ENCODE data around the gene TMEM219. TPM values are rescaled to one million over a fixed set of nuclear protein-coding genes. Genes with fewer than 3 reads are reported as not detected.

TMEM219 gene
- total and polyA plus RNA-seq, 11 donors, result 58.9 to 121 (median 69.8) TPM

- no peak overlapping the region for H3K4me3 ChIP-seq
- H3K27me3 ChIP-seq, result peaks cover 0 to 8% (median 4%) of the 10 kb centered on the region in 9 donors
- H3K9me3 ChIP-seq, result no peaks in the 10 kb centered on the region
- peaks cover 0 to 6% (median 0%) of the 10 kb centered on the region in 12 donors for H3K4me1 ChIP-seq
- intact Hi-C loops (cut with DNase I), result loop anchor here in 6 of 10 donors (5.0 to 10.0 kb wide), 7 partner anchors 37 to 189 kb away; partner anchors contain the start of genes CDIPT (in 3 of the 6), KCTD13 (in 2 of the 6), PAGR1 (in 1 of the 6) and PRRT2 (in 1 of the 6)
- ATAC-seq (no peak), DNase-seq (peak in 1 of 5 donors; percentile 51)
- WGBS, 4 donors, result 86 to 89% (median 87%) methylated on average over 11 to 17 of the region's 17 CpGs
- H3K27ac ChIP-seq, result no peak overlapping the region
- peaks cover 0 to 36% (median 15%) of the 10 kb centered on the region in 9 donors for H3K36me3 ChIP-seq
- TF ChIP-seq, protein P1, sequence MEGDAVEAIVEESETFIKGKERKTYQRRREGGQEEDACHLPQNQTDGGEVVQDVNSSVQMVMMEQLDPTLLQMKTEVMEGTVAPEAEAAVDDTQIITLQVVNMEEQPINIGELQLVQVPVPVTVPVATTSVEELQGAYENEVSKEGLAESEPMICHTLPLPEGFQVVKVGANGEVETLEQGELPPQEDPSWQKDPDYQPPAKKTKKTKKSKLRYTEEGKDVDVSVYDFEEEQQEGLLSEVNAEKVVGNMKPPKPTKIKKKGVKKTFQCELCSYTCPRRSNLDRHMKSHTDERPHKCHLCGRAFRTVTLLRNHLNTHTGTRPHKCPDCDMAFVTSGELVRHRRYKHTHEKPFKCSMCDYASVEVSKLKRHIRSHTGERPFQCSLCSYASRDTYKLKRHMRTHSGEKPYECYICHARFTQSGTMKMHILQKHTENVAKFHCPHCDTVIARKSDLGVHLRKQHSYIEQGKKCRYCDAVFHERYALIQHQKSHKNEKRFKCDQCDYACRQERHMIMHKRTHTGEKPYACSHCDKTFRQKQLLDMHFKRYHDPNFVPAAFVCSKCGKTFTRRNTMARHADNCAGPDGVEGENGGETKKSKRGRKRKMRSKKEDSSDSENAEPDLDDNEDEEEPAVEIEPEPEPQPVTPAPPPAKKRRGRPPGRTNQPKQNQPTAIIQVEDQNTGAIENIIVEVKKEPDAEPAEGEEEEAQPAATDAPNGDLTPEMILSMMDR (IDR thresholded peaks at IDR 0.05), result no peak
- TF ChIP-seq POLR2A (IDR thresholded peaks at IDR 0.05), result no peak
These were observed 42.0 kb downstream of the TMEM219 start for GRCh38 chr16:30003670-30004423.

DNA sequence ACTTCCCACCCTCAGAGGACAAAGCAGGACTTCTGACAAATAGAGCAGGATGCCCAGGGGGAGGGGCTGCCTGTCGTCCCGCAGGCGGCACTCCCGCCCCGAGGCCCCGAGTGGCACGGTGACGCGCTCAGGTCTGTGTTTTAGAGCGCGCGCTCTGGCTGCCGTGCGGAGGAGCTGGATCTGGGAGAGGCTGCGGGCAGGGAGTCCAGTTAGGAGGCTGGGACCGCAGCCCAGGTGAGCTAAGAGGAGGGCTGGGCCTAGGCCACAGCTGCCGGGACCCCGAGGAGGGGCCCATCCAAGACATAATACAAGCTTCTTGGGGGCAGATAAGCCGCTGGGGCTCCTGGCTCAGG lies 42.5 kb downstream of the TMEM219 start:
- Histone ChIP-seq H3K4me1 (peaks cover 0 to 6% (median 0%) of the 10 kb centered on the region in 12 donors), H3K27ac (no peak overlapping the region), H3K9me3 (no peaks in the 10 kb centered on the region), H3K27me3 (peaks cover 0 to 14% (median 8%) of the 10 kb centered on the region in 9 donors), H3K36me3 (peaks cover 0 to 33% (median 15%) of the 10 kb centered on the region in 9 donors), H3K4me3 (no peak overlapping the region)
- intact Hi-C loops (cut with DNase I), result loop anchor here in 6 of 10 donors (5.0 to 10.0 kb wide), 7 partner anchors 37 to 190 kb away; partner anchors contain the start of genes CDIPT (in 3 of the 6), KCTD13 (in 2 of the 6), PAGR1 (in 1 of the 6) and PRRT2 (in 1 of the 6)
- peak in 2 of 5 donors; percentile 29 to 40 for DNase-seq
- TF ChIP-seq POLR2A (IDR thresholded peaks at IDR 0.05), result no peak
- TF ChIP-seq, protein P1 (IDR thresholded peaks at IDR 0.05), result no peak
- 81 to 85% (median 84%) methylated on average over 6 to 19 of the region's 19 CpGs for WGBS, 4 donors
- peak in 1 of 4 donors; percentile 2 for ATAC-seq

DNA sequence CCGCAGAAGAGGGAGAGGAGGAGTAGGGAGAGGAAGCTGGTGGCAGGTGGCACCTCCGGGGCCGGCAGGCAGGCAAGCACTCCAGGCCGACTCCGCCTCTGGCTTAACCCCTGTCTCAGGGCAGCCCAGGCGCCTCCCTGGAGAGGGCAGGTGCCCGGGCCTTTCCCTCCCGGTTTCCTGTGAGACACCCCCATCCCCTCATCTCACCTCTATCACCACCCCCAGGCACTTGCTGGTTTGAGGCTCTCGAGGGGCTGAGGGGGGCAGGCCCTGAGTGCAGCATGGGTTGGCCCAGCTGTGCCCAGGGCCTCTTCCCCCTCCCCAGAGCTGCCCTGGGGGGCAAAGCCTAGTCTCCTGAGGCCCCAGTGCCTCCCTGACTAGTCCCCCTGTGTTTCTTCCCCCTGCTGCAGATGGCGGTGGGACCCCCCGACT lies 42.9 kb downstream of the TMEM219 start:
- Histone ChIP-seq H3K36me3 (peaks cover 0 to 30% (median 13%) of the 10 kb centered on the region in 9 donors), H3K27me3 (peaks cover under 1 to 18% (median 11%) of the 10 kb centered on the region in 9 donors), H3K4me3 (no peak overlapping the region), H3K27ac (no peak overlapping the region), H3K4me1 (peaks cover 0 to 7% (median 0%) of the 10 kb centered on the region in 12 donors), H3K9me3 (no peaks in the 10 kb centered on the region)
- ATAC-seq, result peak in 1 of 4 donors; percentile 6
- DNase-seq, result peak in 1 of 5 donors; percentile 39
- intact Hi-C loops (cut with DNase I), result loop anchor here in 6 of 10 donors (5.0 to 10.0 kb wide), 9 partner anchors 38 to 303 kb away; partner anchors contain the start of genes CDIPT (in 4 of the 6), KCTD13 (in 4 of the 6), PAGR1 (in 1 of the 6) and PRRT2 (in 1 of the 6)
- TF ChIP-seq POLR2A (IDR thresholded peaks at IDR 0.05), result no peak
- TF ChIP-seq, protein P1 (IDR thresholded peaks at IDR 0.05), result no peak
- 60 to 71% (median 62%) methylated on average over 9 to 11 of the region's 11 CpGs for whole genome bisulfite sequencing, 4 donors
